HG02588 (cell line): ENCODE measurements around the gene SLC6A20.

Source experiments
- ATAC-seq: cut with Tn5 transposase; IDR thresholded peaks from one replicate; pipeline ENCODE4 v1.9.1; 2021; ENCODE audit warnings: mild to moderate bottlenecking, moderate library complexity; ENCODE audit not compliant: unreplicated experiment

SLC6A20 gene, protein sequence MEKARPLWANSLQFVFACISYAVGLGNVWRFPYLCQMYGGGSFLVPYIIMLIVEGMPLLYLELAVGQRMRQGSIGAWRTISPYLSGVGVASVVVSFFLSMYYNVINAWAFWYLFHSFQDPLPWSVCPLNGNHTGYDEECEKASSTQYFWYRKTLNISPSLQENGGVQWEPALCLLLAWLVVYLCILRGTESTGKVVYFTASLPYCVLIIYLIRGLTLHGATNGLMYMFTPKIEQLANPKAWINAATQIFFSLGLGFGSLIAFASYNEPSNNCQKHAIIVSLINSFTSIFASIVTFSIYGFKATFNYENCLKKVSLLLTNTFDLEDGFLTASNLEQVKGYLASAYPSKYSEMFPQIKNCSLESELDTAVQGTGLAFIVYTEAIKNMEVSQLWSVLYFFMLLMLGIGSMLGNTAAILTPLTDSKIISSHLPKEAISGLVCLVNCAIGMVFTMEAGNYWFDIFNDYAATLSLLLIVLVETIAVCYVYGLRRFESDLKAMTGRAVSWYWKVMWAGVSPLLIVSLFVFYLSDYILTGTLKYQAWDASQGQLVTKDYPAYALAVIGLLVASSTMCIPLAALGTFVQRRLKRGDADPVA

DNA sequence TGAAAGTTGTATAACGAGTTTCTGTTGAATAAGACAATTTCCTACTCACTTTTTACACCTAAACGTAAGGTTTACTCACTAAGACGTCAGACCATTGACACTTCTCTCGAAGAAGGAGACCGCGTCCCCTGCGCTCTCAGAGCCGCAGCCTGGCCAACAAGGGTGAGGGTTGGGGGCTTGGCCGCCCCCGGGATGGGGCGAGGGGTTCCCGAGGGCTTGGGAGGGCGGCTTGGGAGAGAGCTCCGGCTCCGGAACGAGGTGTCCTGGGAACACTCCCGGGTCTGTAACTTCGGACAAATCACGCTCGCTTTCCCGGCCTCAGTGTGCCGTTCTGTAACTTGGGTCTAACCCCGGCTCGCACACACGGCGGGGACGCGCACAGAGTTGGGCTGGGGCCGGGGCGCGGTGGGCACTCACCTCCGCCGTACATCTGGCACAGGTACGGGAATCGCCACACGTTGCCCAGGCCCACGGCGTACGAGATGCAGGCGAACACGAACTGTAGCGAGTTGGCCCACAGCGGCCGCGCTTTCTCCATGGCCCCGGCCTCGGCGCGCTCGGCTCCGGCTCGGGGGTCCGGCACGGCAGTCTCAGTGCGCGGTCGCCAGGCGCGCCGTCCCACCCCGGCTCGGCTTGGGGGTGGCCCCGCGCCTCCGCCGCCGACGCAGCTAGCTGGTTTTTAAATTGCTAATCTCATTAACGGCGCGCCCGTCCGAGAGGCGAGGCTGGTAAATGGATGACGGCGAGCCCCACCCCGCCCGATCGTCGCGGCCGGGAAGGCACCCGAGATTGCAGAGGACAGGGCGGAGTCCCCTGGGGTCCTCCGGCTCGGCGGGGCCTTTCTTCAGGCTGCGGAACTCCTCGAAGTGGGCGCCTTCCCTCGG is at the start of gene SLC6A20:
Gene SLC6A20, minus strand, starts transcription at position 655 of the 884 bp plus-strand sequence. Its CDS starts 117 bp downstream, at position 538.
- no peak for ATAC-seq

DNA sequence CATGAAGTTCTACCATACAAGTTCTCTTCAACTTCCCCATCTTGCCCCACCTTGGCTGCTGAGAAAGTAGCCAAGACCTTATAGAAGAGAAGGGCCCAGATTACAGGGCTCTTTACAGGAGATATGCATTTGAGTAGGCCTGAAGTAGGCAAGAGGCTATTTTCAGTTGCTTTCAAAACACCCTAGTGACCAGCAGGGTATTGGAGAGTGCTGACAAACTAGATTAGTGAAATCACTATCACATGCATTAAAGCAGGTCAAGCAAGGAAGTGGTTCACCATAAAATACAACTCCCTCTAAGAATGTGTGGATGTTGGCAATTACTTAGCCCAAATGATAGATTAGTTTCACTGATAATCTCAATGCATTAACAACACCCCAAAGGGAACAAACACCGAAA is 48.3 kb upstream of the SLC6A20 start:
- no peak for ATAC-seq

DNA sequence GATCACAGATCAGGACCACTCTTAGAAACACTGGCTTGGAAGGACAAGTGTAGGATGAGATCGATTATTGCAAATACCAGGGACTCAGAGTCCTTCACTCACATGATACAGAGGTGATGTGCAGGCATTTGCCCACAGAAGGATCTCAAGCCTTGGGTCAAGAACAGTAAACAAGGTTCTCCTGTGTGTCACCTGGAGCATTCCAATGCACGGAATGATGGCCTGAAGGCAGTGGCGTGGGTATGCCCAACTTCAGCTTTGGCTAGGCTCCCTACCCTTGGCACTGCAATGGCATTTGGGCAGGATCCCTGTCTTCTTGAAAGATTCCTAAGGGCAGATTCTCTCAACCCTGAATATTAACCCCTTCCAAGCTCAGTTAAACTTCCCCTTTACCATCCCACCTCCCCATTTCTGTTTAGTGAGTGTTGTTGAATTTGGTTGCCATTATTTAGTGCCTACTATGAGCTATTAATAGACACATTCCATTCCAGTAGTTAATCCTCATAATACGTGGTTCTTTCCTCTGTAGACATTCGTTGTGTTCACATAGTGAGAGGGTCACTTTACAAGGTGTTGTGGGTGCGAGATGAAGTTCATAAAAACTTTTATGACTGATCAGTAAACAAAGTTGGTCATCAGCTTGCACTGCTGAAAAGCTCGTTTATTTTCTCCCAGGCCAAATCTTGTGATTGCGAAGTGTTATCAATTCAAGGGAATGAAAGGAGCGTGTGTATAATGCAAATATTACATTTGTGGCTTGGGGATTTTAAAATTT is 46.7 kb upstream of the SLC6A20 start:
- ATAC-seq: no peak

DNA sequence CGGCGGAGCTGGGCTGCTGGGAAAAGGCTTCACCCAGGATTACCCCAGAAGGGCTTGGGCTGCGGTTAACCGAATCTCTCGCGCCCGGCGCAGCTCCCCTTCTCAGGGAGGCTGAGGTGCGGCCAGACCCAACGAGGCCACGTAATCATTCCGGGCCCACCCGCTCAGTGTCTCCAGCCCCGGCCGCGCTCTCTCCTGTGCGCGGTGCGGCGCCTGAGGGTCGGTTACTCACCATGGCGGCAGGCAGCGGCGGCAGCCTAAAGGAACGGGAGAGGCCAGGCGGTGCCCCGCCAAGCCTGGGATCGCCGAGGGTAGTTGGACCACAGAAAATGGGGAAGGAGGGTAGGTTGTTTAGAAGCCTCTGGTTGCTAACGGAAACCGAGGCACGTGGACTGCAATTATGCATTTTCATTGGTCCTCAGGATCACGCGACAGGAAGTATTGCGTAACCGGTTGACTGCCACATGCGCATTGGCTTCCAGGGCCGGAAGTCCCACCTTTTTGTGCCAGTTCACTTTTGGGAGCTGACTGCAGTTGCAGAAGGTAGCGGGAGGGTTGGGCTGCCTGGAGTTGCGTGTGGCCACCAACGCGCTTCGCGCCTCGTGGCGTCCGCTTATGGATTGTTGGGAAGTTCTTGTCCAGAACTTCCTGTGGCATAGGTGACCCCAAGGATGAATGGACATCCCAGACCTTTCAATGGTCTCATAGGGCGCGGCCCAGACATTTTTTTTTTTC is 45.6 kb upstream of the SLC6A20 start, which contains the start of gene LZTFL1:
Gene LZTFL1, minus strand, starts transcription at position 363 of the 735 bp plus-strand sequence. Its CDS starts 128 bp downstream, at position 235.
- ATAC-seq: peak; percentile 89

DNA sequence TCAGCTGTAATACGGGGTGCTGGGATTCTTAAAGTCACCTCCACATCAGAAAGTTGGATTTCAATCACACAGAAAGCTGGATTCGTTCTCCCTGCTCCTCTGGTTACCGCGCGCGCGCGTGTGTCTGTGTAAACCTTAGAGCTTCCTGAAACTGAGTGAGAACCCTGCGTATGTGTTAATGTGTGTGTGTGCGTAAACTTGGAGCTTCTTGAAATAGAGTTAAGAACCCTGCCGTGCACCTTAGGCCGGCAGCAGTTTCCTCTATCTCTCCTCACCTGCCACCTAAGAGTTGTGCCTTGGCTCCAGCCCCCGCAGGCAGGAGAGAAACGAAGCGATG is 45.1 kb upstream of the SLC6A20 start:
- ATAC-seq: peak; percentile 24

DNA sequence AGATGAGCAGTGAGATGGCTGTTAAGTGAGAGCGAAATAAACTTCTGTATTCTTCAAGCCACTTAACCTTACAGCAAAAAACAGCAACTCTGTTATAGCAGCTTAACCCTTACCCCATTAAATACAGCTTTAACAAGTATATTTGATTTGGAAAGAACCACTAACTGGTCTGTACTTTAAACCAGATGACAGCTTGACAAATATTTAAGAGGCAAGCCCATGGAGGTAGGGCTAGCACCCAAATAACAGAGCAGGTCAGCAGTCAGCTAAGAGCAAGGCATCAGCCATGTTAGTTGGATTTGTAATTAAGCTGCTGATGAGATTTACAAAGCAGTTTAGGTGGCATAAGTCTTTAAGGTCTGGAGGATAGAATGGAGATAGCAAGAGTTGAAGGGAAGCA is 42.1 kb upstream of the SLC6A20 start:
- no peak for ATAC-seq

DNA sequence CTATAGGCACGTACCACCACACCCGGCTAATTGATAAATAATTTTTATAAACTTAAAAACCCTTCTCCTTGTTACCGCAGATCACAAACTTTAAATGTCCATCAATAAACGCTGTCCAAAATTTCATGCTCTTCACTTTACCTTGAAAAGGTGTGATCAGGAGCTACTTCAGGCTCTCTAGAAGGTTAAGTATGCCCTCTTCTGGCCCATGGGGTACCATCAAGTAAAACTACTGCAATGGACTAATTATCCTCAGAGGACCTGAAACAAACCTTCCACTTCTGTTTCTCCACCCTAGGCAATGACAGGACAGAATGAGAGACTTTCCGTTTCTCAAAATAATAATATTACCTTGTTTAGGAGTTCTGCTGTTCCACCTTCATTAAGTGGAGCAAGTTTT is 36.4 kb upstream of the SLC6A20 start:
- ATAC-seq: no peak

DNA sequence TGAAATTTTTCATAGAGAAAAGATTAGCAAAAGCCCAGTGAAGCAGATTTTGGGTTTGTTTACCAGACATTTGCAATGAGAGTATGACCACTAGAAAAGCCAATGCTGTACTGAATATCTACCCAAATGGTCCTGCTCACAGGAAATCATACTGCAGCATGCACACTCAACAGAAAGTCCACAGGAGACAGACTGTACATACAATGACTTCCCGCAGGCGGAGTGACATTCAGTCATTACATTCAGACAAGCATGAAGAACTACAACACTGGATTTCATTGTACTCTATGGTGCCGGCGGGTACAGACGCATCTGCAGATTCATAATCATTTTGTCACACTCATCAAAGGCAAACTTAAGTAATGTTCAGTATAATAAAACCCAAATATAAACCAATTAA is 33.8 kb upstream of the SLC6A20 start:
- no peak for ATAC-seq

DNA sequence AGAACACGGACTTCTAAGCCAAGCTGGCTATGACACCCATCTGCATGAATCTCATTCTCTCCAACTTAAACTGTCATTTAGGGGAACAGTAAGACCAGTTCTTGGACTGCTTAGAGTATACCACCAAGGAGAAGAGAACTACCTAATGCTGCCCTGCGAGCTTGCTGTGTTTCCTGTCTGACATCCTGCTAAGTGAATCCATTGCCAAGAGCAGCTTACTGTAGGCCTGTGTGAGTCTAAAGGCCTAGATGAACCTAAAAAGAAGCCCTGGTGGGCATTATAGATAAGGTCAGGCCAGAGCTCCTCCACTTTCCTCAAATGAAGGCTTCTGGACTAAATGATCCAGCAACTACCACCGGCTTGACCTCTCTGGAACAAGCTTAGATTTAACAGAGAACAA is 30.6 kb upstream of the SLC6A20 start:
- ATAC-seq: no peak

DNA sequence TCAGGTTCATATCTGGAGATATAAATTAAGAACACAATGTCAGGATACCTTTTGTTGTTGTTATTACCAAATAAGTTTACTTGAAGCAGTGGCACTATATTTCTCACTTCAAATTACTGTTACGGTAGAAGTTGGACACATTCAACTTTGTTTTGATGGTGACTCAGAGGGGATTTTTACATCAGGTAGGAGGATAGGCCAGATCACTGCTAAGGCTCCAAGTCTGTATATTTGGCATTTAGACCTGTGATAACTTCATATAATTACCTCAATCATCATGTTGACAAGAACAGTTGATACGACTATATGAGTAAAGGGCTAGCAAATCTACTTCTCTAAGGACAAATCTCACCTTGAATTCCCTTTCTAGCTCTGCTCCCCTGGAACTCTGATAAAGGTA is 30.0 kb upstream of the SLC6A20 start:
- ATAC-seq: no peak

DNA sequence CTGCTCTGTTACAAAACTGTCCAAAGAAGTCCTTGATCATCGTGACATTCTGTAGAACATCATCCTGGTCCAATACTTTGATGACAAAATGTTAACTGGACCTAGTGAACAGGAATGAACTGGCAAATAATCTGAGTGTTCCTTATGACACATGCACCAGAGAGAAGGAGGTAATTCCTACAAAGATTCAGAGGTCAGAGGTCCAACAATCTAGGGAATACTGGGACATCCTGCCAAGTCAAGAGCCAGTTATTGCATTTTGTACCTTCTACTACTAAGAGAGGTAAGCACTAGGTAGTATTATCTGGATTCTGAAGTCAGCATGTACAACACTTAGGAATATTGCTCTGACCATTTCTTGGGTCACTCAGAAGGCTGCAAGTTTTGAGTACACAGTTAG is 24.8 kb upstream of the SLC6A20 start:
- no peak for ATAC-seq

DNA sequence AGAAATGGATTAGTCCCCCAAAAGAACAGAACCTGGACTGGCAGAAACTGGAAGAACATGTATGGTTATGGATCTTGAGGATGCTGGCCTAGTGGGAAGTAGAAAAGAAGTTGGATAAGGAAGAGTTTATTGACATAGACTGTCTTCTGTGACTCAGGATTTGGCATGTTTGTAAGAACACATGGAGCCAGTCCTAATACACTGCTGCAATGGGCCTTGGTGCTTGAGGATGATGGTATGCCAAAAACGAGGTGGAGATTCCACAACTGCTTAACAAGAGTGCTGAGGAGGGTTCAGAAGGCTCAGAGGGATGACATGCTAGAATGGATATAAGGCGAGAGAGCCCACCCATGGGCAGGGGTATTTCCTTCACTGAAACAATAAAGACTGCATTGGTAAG is 23.2 kb upstream of the SLC6A20 start:
- no peak for ATAC-seq

DNA sequence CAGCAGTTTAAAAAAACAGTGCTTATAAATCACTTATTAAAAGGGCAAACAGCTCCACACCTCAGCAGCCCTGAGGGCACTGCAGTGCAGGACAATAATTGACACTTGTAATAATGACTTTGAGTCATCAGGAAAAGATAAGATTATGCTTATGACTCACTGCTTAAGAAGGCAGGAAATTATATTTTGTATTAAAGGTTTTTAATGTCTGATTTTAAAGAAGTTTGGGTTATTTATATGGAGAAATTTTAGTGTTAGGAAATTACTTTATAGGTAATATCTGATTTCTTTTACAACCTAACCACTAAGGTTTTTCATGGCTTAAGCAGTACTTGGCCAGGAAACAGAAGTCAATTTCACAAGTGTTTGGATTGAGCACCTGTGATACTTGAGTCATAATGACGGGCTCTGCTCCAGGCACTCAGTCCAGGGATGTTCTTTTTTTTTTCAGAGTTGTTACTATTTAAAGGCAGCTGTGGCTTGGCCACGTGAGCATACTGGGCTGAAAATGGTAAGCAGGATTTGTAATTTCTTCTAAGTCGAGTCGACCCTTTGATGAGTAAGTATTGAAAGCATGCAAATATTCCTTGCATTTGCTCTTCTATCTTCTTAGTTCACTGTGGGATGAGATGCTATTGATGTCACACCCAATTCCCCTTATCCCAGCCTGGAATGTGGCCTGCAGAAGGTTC is 21.6 kb upstream of the SLC6A20 start:
- ATAC-seq: no peak

DNA sequence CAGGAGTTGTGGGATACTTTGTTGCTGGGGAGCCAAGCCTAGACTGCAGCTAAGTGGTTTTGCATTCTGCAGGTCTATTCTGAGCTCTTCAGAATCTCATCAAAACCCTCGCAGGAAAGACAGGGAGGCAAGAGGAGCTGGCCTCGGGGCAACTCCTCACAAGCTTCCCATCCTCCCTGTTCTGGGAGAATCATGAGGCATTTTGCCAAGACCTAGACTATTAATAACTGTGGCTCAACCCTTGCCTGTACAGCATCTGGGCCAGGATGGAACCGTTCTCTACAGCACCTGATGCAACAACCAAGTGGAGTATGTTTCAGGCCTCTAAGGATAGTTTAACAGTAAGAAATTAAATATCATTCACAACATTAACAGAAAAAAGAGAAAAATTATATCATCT is 20.2 kb upstream of the SLC6A20 start:
- ATAC-seq: no peak

DNA sequence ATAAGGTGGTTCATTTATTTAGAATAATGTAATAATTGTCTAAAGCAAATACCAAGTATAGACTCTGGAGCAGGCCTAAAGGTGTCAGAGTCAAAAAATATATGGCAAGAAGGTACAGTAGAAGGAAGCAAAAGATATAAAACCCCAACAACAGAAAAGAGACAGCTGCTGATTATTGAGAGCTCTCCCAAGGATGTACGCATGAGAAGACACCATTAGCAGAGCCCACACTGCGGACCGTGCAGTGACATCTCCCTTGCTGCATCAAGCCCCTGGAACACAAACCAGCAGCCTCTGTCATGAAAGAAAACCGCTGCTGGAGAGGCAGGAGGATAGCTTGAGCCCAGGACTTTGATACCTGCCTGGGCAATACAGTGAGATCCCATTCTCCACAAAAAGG is 18.0 kb upstream of the SLC6A20 start:
- ATAC-seq: no peak

DNA sequence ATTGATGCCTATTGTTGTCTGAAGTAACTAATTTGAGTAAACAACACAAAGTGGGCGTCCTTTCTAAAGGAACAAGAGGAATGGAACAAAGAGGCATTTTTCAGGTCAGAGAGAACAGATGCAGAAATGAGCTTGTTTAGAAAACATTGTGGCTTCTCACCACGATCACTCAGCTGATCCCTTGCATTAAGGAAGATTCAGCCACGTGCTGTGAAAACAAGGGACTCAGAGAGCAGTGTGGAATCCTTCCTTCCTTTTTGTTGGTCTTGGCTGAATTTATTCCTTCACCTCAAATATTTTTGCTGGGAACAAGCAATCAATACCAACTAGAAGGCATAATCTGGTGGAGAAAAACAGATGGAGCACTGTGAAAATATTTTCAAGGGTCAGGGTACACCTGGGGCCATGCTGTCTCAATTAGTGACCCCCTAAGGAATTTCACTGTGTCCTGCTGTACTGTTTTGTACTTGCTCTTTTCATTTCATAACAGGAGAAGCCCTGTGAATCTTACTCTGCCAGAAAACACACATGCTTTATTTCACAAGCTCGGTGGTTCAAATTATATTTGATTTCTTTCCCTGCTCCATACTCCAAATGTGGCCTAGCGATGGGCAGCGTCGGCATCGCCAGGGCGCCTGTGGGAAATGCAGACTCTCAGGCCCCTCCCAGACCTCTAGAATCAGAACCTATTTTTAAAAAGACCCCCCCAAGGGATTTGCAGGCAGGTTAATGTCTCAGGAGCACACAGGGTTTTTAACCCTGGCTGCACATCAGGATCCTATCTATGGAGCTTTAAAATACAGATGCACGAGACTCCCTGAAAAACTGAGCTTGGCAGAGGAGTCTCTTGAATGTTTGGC is 11.6 kb upstream of the SLC6A20 start:
- no peak for ATAC-seq

DNA sequence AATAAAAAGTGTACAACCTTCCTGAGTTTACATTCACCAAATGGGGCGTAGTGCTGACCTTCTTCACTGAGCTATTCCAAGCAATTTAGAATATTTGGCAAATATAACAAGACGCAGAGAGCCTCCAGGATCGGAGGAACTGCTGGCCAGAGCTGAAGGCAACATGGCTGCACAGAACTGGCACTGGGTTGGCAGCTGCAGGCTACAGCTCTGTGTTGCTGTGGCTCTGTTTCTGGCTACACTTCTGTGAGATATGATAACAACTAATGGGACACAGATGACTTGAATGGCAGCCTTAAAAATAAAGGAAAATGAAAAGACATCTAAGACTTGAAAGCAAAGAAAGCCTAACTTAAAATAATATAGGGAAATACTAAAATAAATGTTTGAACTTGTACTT is 10.8 kb upstream of the SLC6A20 start:
- no peak for ATAC-seq

DNA sequence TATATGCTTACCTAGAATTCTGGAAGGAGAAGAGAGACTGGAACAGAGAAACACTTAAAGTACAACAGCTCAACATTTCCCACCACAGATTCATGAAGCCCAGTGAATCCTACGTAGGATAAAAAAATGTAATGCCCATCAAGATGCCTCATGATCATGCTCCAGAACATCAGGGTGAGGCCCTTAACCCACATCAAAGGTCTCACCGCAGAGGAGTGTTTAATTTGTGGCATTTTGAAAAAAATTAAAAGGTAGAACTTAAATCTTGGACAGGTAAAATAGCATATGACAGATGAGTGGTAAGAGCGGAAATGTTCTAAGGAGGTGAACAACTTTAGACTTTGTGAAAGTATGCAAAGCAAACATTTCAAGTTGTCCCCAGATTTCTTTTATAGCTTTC is 9.7 kb upstream of the SLC6A20 start:
- ATAC-seq: no peak
